ENCODE measurements around the gene TOLLIP. TPM values are rescaled to one million over a fixed set of nuclear protein-coding genes. Genes with fewer than 3 reads are reported as not detected.

Gene TOLLIP
- total and polyA plus RNA-seq, 2 of the 8 experiments (the other 6 are each of a cell fraction or from before 2014, with no cell fraction given): 23.7 to 34.7 TPM

DNA sequence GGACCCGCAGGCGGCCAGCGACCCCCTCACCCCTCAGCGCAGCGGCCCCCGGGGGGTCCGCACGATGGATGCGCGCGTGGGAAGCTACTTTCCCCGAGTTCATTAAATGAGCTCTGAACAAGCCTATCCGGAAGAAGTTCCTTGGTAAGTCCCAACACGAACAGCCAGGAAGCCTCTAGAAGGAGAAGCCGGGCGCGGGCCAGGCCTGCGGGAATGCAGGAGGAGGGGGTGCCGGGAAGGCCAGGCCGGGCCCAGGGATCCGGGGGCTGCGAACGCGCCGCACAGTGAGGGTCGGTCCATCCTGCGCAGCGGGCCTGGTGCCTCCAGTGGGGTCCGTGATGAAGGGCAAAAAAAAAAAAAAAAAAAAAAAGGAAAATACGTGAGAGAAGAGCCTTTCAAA is 36.9 kb downstream of the TOLLIP start (continued):
- no peak for TF ChIP-seq GABPA (IDR thresholded peaks at IDR 0.05; ENCODE audit: borderline replicate concordance, insufficient read depth, low read length)
- no peak for TF ChIP-seq RAD21 (IDR thresholded peaks at IDR 0.05 in 1 of 2, conservative IDR thresholded peaks at IDR 0.05 in 1 of 2; ENCODE audit: low read depth in 2 of 2, low read length in 2 of 2)
- no peak for TF ChIP-seq FOSL1 (IDR thresholded peaks at IDR 0.05; ENCODE audit: insufficient read depth, low read depth, low read length)
- TF ChIP-seq USF2 (IDR thresholded peaks at IDR 0.05; ENCODE audit: low read length): no peak
- TF ChIP-seq, protein P1, sequence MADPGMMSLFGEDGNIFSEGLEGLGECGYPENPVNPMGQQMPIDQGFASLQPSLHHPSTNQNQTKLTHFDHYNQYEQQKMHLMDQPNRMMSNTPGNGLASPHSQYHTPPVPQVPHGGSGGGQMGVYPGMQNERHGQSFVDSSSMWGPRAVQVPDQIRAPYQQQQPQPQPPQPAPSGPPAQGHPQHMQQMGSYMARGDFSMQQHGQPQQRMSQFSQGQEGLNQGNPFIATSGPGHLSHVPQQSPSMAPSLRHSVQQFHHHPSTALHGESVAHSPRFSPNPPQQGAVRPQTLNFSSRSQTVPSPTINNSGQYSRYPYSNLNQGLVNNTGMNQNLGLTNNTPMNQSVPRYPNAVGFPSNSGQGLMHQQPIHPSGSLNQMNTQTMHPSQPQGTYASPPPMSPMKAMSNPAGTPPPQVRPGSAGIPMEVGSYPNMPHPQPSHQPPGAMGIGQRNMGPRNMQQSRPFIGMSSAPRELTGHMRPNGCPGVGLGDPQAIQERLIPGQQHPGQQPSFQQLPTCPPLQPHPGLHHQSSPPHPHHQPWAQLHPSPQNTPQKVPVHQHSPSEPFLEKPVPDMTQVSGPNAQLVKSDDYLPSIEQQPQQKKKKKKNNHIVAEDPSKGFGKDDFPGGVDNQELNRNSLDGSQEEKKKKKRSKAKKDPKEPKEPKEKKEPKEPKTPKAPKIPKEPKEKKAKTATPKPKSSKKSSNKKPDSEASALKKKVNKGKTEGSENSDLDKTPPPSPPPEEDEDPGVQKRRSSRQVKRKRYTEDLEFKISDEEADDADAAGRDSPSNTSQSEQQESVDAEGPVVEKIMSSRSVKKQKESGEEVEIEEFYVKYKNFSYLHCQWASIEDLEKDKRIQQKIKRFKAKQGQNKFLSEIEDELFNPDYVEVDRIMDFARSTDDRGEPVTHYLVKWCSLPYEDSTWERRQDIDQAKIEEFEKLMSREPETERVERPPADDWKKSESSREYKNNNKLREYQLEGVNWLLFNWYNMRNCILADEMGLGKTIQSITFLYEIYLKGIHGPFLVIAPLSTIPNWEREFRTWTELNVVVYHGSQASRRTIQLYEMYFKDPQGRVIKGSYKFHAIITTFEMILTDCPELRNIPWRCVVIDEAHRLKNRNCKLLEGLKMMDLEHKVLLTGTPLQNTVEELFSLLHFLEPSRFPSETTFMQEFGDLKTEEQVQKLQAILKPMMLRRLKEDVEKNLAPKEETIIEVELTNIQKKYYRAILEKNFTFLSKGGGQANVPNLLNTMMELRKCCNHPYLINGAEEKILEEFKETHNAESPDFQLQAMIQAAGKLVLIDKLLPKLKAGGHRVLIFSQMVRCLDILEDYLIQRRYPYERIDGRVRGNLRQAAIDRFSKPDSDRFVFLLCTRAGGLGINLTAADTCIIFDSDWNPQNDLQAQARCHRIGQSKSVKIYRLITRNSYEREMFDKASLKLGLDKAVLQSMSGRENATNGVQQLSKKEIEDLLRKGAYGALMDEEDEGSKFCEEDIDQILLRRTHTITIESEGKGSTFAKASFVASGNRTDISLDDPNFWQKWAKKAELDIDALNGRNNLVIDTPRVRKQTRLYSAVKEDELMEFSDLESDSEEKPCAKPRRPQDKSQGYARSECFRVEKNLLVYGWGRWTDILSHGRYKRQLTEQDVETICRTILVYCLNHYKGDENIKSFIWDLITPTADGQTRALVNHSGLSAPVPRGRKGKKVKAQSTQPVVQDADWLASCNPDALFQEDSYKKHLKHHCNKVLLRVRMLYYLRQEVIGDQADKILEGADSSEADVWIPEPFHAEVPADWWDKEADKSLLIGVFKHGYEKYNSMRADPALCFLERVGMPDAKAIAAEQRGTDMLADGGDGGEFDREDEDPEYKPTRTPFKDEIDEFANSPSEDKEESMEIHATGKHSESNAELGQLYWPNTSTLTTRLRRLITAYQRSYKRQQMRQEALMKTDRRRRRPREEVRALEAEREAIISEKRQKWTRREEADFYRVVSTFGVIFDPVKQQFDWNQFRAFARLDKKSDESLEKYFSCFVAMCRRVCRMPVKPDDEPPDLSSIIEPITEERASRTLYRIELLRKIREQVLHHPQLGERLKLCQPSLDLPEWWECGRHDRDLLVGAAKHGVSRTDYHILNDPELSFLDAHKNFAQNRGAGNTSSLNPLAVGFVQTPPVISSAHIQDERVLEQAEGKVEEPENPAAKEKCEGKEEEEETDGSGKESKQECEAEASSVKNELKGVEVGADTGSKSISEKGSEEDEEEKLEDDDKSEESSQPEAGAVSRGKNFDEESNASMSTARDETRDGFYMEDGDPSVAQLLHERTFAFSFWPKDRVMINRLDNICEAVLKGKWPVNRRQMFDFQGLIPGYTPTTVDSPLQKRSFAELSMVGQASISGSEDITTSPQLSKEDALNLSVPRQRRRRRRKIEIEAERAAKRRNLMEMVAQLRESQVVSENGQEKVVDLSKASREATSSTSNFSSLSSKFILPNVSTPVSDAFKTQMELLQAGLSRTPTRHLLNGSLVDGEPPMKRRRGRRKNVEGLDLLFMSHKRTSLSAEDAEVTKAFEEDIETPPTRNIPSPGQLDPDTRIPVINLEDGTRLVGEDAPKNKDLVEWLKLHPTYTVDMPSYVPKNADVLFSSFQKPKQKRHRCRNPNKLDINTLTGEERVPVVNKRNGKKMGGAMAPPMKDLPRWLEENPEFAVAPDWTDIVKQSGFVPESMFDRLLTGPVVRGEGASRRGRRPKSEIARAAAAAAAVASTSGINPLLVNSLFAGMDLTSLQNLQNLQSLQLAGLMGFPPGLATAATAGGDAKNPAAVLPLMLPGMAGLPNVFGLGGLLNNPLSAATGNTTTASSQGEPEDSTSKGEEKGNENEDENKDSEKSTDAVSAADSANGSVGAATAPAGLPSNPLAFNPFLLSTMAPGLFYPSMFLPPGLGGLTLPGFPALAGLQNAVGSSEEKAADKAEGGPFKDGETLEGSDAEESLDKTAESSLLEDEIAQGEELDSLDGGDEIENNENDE (IDR thresholded peaks at IDR 0.05; ENCODE audit: insufficient replicate concordance, low read length): no peak
